Uterus (tissue), 4 donors: ENCODE measurements around the gene ADGRD1. TPM values are rescaled to one million over a fixed set of nuclear protein-coding genes. Genes with fewer than 3 reads are reported as not detected.

Experiments used
- DNase-seq, 2 donors: peaks; one replicate each; pipeline ENCODE4 v3.0.0-alpha.2; 2019 to 2020
- H3K27ac ChIP-seq, 2 donors: fragments of 200-600 bp; sonication (generic); 1 replicate in 1 of 2; 2 replicates in 1 of 2; pipeline ENCODE4 v1.5.1; 2016 to 2018
- H3K27me3 ChIP-seq, 2 donors: fragments of 200-600 bp; sonication (generic); one replicate each; pipeline ENCODE4 v1.5.1; 2018 to 2019; ENCODE audit warnings: control low read depth in 1 of 2
- H3K36me3 ChIP-seq, 2 donors: fragments of 200-600 bp; sonication (generic); one replicate each; pipeline ENCODE4 v1.5.1; 2019; ENCODE audit warnings: control low read depth in 1 of 2
- H3K4me1 ChIP-seq, 2 donors: fragments of 200-600 bp; sonication (generic); one replicate each; pipeline ENCODE4 v1.5.1; 2018 to 2019; ENCODE audit warnings: control low read depth in 1 of 2
- H3K4me3 ChIP-seq, 2 donors: fragments of 200-600 bp; sonication (generic); 1 replicate in 1 of 2; 2 replicates in 1 of 2; pipeline ENCODE4 v1.5.1; 2018 to 2019; ENCODE audit warnings: mild to moderate bottlenecking in 1 of 2
- H3K9me3 ChIP-seq, 2 donors: fragments of 200-600 bp; sonication (generic); one replicate each; pipeline ENCODE4 v1.5.1; 2019; ENCODE audit warnings: control low read depth in 1 of 2
- CTCF ChIP-seq, 4 experiments: fragments of 200-600 bp in 2 of 4; fragments of 450-650 bp in 2 of 4; sonication (generic) in 2 of 4; IDR thresholded peaks; one replicate each; pipeline ENCODE4 v1.5.1; 2016 to 2019; ENCODE audit warnings: antibody characterized with exemption in 4 of 4, mild to moderate bottlenecking in 2 of 4, moderate library complexity in 1 of 4
- POLR2A ChIP-seq, 2 donors: fragments of 450-650 bp; IDR thresholded peaks; one replicate each; pipeline ENCODE4 v1.6.1; 2016; ENCODE audit warnings: antibody characterized with exemption in 2 of 2, mild to moderate bottlenecking in 1 of 2, moderate library complexity in 1 of 2
- intact Hi-C: fragments of 100-400 bp; cut with DNase I; formaldehyde crosslinking; loops from one replicate; pipeline ENCODE4 v1.15.1; 2023; ENCODE audit warnings: low total_unique reads
- total RNA-seq, 4 donors: library from RNA; depleted of rRNA in 3 of 4; stranded (reverse); fragments of >200 nt in 3 of 4; gene quantifications; one replicate each; pipeline versions ENCODE4 v1.1.0 to v1.2.4, GENCODE V29; 2014 to 2023
- donor health status: DM: yes; HTN: yes; CAD: no.

Gene ADGRD1
- total RNA-seq, 4 donors from 2014 or later, result 13.5 to 89.9 (median 33.7) TPM

- TF ChIP-seq POLR2A (IDR thresholded peaks at IDR 0.05) (no peak), CTCF (IDR thresholded peaks at IDR 0.05) (no peak)
- intact Hi-C loops, result no loop called here
Observed at GRCh38 chr12:131053567-131053966, 99.9 kb downstream of the ADGRD1 start.

GRCh38 chr12:131054345-131055092, 100.8 kb downstream of the ADGRD1 start:
- Histone ChIP-seq H3K4me1 (no peaks in the 10 kb centered on the region), H3K4me3 (no peak overlapping the region), H3K27me3 (no peaks in the 10 kb centered on the region), H3K27ac (no peak overlapping the region), H3K36me3 (no peaks in the 10 kb centered on the region), H3K9me3 (no peaks in the 10 kb centered on the region)
- no peak for DNase-seq
- intact Hi-C loops, result no loop called here
- TF ChIP-seq CTCF (IDR thresholded peaks at IDR 0.05) (no peak), POLR2A (IDR thresholded peaks at IDR 0.05) (no peak)

More at GRCh38 chr12:131053567-131053966, 99.9 kb downstream of the ADGRD1 start:
- Histone ChIP-seq H3K9me3 (no peaks in the 10 kb centered on the region), H3K4me1 (no peaks in the 10 kb centered on the region), H3K36me3 (no peaks in the 10 kb centered on the region), H3K27ac (no peak overlapping the region), H3K4me3 (no peak overlapping the region), H3K27me3 (no peaks in the 10 kb centered on the region)
- no peak for DNase-seq

GRCh38 chr12:131055093-131055465, 101.4 kb downstream of the ADGRD1 start:
- Histone ChIP-seq H3K36me3 (no peaks in the 10 kb centered on the region), H3K27ac (no peak overlapping the region), H3K4me3 (no peak overlapping the region), H3K9me3 (no peaks in the 10 kb centered on the region), H3K4me1 (no peaks in the 10 kb centered on the region), H3K27me3 (no peaks in the 10 kb centered on the region)
- DNase-seq, result no peak
- no peak for TF ChIP-seq CTCF (IDR thresholded peaks at IDR 0.05)
- TF ChIP-seq POLR2A (IDR thresholded peaks at IDR 0.05), result no peak
- intact Hi-C loops, result no loop called here

- TF ChIP-seq POLR2A (IDR thresholded peaks at IDR 0.05), result no peak
- no peak for TF ChIP-seq CTCF (IDR thresholded peaks at IDR 0.05)
- H3K27me3 ChIP-seq, result no peaks in the 10 kb centered on the region
- intact Hi-C loops, result no loop called here
- no peaks in the 10 kb centered on the region for H3K4me1 ChIP-seq
- no peak for DNase-seq
- H3K36me3 ChIP-seq, result no peaks in the 10 kb centered on the region
- no peak overlapping the region for H3K27ac ChIP-seq
- H3K9me3 ChIP-seq, result no peaks in the 10 kb centered on the region
- H3K4me3 ChIP-seq, result no peak overlapping the region
Observed at GRCh38 chr12:131055596-131056233, 102.0 kb downstream of the ADGRD1 start.

- no peaks in the 10 kb centered on the region for H3K4me1 ChIP-seq
- no peaks in the 10 kb centered on the region for H3K9me3 ChIP-seq
- H3K36me3 ChIP-seq, result no peaks in the 10 kb centered on the region
- intact Hi-C loops, result no loop called here
- no peak overlapping the region for H3K27ac ChIP-seq
- TF ChIP-seq CTCF (IDR thresholded peaks at IDR 0.05), result no peak
- TF ChIP-seq POLR2A (IDR thresholded peaks at IDR 0.05), result no peak
- no peak for DNase-seq
- no peaks in the 10 kb centered on the region for H3K27me3 ChIP-seq
- H3K4me3 ChIP-seq, result no peak overlapping the region
Observed at GRCh38 chr12:131056626-131057025, 102.9 kb downstream of the ADGRD1 start.
